Gastrocnemius medialis (tissue), 4 donors: ENCODE measurements around the gene CDKL5.

Experiments used
- POLR2A ChIP-seq, 2 donors: fragments of 450-650 bp; IDR thresholded peaks; one replicate each; pipeline ENCODE4 v1.6.1; 2017; ENCODE audit warnings: antibody characterized with exemption in 2 of 2, mild to moderate bottlenecking in 2 of 2, moderate library complexity in 2 of 2
- TF ChIP-seq, protein P1 (sequence below), 5 experiments: fragments of 450-650 bp in 3 of 5; fragments of 200-600 bp in 2 of 5; sonication (generic) in 2 of 5; IDR thresholded peaks in 4 of 5; conservative IDR thresholded peaks in 1 of 5; 1 replicate in 4 of 5; 2 replicates in 1 of 5; pipeline ENCODE4 v1.5.1; 2016 to 2019; ENCODE audit warnings: antibody characterized with exemption in 5 of 5, mild to moderate bottlenecking in 3 of 5, moderate library complexity in 3 of 5

- TF ChIP-seq, protein P1, sequence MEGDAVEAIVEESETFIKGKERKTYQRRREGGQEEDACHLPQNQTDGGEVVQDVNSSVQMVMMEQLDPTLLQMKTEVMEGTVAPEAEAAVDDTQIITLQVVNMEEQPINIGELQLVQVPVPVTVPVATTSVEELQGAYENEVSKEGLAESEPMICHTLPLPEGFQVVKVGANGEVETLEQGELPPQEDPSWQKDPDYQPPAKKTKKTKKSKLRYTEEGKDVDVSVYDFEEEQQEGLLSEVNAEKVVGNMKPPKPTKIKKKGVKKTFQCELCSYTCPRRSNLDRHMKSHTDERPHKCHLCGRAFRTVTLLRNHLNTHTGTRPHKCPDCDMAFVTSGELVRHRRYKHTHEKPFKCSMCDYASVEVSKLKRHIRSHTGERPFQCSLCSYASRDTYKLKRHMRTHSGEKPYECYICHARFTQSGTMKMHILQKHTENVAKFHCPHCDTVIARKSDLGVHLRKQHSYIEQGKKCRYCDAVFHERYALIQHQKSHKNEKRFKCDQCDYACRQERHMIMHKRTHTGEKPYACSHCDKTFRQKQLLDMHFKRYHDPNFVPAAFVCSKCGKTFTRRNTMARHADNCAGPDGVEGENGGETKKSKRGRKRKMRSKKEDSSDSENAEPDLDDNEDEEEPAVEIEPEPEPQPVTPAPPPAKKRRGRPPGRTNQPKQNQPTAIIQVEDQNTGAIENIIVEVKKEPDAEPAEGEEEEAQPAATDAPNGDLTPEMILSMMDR (IDR thresholded peaks at IDR 0.05 in 4 of 5, conservative IDR thresholded peaks at IDR 0.05 in 1 of 5), result no peak
- TF ChIP-seq POLR2A (IDR thresholded peaks at IDR 0.05), result no peak
Observed at GRCh38 chrX:18542131-18542530, 116.7 kb downstream of the CDKL5 start.
